H1 (cell line): ENCODE measurements around the gene TMEM63A. TPM values are rescaled to one million over a fixed set of nuclear protein-coding genes. Genes with fewer than 3 reads are reported as not detected.

Source experiments
- CTCF ChIA-PET: fragments of 300-600 bp; sonication (Branson Sonifier 250); formaldehyde crosslinking; loops from one replicate; lab custom pipeline; 2021; ENCODE audit not compliant: partially characterized antibody; lab: Charles Lee
- POLR2A ChIA-PET: fragments of 300-600 bp; sonication (Branson Sonifier 250); formaldehyde crosslinking; loops from one replicate; lab custom pipeline; 2021; ENCODE audit warnings: inconsistent platforms; ENCODE audit not compliant: partially characterized antibody; lab: Charles Lee
- DNase-seq, 2 experiments: peaks; one replicate each; pipeline versions ENCODE4 v3.0.0 to v3.0.0-alpha.2; 2010 to 2022; ENCODE audit warnings: low spot score in 2 of 2, low read depth in 1 of 2, mixed read lengths in 1 of 2
- FAIRE-seq: peaks from 2 replicates; lab custom pipeline; 2011; peaks lifted over from hg19 to GRCh38; lab: Jason Lieb, UNC
- H2AFZ ChIP-seq: 2 replicates; pipeline ENCODE4 v1.8.1; 2012; ENCODE audit warnings: low read length, inconsistent platforms
- H2AK5ac ChIP-seq: 2 replicates; pipeline ENCODE4 v1.6.1; 2013; ENCODE audit warnings: low read depth, low read length
- H2BK120ac ChIP-seq: replicated peaks from 2 replicates; pipeline ENCODE3; 2013; ENCODE audit warnings: low read depth, low read length, inconsistent platforms
- H2BK12ac ChIP-seq: 2 replicates; pipeline ENCODE4 v1.6.1; 2013; ENCODE audit warnings: low read depth, low read length
- H2BK15ac ChIP-seq: 2 replicates; pipeline ENCODE4 v1.6.1; 2013; ENCODE audit warnings: low read length
- H2BK20ac ChIP-seq: 2 replicates; pipeline ENCODE4 v1.6.1; 2013; ENCODE audit warnings: low read length
- H2BK5ac ChIP-seq: 2 replicates; pipeline ENCODE4 v1.6.1; 2013; ENCODE audit warnings: low read depth, low read length
- H3K14ac ChIP-seq: 2 replicates; pipeline ENCODE4 v1.6.1; 2013; ENCODE audit warnings: inconsistent platforms; ENCODE audit not compliant: insufficient read length
- H3K18ac ChIP-seq: 2 replicates; pipeline ENCODE4 v1.6.1; 2013; ENCODE audit warnings: low read length; ENCODE audit errors: extremely low read depth
- H3K23ac ChIP-seq: 2 replicates; pipeline ENCODE4 v1.6.1; 2013; ENCODE audit warnings: inconsistent platforms; ENCODE audit not compliant: insufficient read length
- H3K23me2 ChIP-seq: 2 replicates; pipeline ENCODE4 v1.6.1; 2013; ENCODE audit warnings: low read depth, low read length
- H3K27ac ChIP-seq: 2 replicates; pipeline ENCODE4 v1.6.1; 2011; ENCODE audit warnings: low read depth, low read length, inconsistent platforms
- H3K27me3 ChIP-seq, 4 experiments: replicated peaks in 1 of 4; 1 replicate in 1 of 4; 2 replicates in 3 of 4; pipeline versions ENCODE4 v1.6.1 to v1.8.1; 2011 to 2013; ENCODE audit warnings: low read length in 3 of 4, mild to moderate bottlenecking in 3 of 4, inconsistent platforms in 2 of 4, mixed read lengths in 2 of 4, moderate library complexity in 1 of 4; ENCODE audit not compliant: control insufficient read depth in 3 of 4, insufficient read depth in 3 of 4; ENCODE audit errors: extremely low read depth in 1 of 4
- H3K36me3 ChIP-seq, 4 experiments: 2 replicates each; pipeline versions ENCODE4 v1.6.1 to v1.8.1; 2011 to 2013; ENCODE audit warnings: mild to moderate bottlenecking in 4 of 4, low read length in 3 of 4, moderate library complexity in 2 of 4, control low read depth in 1 of 4, inconsistent platforms in 1 of 4; ENCODE audit not compliant: insufficient read depth in 4 of 4, control insufficient read depth in 2 of 4
- H3K4ac ChIP-seq: replicated peaks from 2 replicates; pipeline ENCODE3; 2013; ENCODE audit warnings: low read length, low read depth, mixed read lengths, inconsistent platforms; ENCODE audit not compliant: insufficient read length
- H3K4me1 ChIP-seq, 4 experiments: replicated peaks in 1 of 4; 1 replicate in 1 of 4; 2 replicates in 3 of 4; pipeline versions ENCODE4 v1.6.1 to v1.8.1; 2011 to 2013; ENCODE audit warnings: low read length in 3 of 4, inconsistent platforms in 2 of 4, mixed read lengths in 1 of 4; ENCODE audit not compliant: insufficient read depth in 4 of 4, control insufficient read depth in 3 of 4
- H3K4me2 ChIP-seq, 2 experiments: 2 replicates each; pipeline versions ENCODE4 v1.6.1 to v1.8.1; 2011 to 2013; ENCODE audit warnings: low read depth in 2 of 2, low read length in 2 of 2, control low read depth in 1 of 2, inconsistent platforms in 1 of 2, mild to moderate bottlenecking in 1 of 2; ENCODE audit not compliant: insufficient read depth in 1 of 2
- H3K4me3 ChIP-seq, 4 experiments: fragments of 200-600, 300-600 bp in 1 of 4; sonication (generic), shearing (Covaris generic), sonication (Bioruptor Twin) in 1 of 4; 2 replicates each; pipeline versions ENCODE4 v1.5.1 to v1.8.1; 2011 to 2016; ENCODE audit warnings: low read length in 4 of 4, low read depth in 3 of 4, control low read depth in 2 of 4, inconsistent platforms in 2 of 4, mild to moderate bottlenecking in 2 of 4, mixed read lengths in 1 of 4, moderate library complexity in 1 of 4; ENCODE audit not compliant: insufficient read depth in 2 of 4; ENCODE audit errors: extremely low read depth in 1 of 4
- H3K56ac ChIP-seq: replicated peaks from 2 replicates; pipeline ENCODE3; 2013; ENCODE audit warnings: low read depth, mild to moderate bottlenecking, mixed read lengths, low read length, inconsistent platforms; ENCODE audit not compliant: insufficient read length
- H3K79me1 ChIP-seq: 2 replicates; pipeline ENCODE4 v1.6.1; 2013; ENCODE audit warnings: low read depth, low read length, control low read depth
- H3K79me2 ChIP-seq, 2 experiments: 2 replicates each; pipeline versions ENCODE4 v1.6.1 to v1.8.1; 2012 to 2013; ENCODE audit warnings: low read length in 2 of 2, mild to moderate bottlenecking in 2 of 2, inconsistent platforms in 1 of 2; ENCODE audit not compliant: insufficient read depth in 2 of 2, control insufficient read depth in 1 of 2
- H3K9ac ChIP-seq, 4 experiments: replicated peaks in 1 of 4; 1 replicate in 1 of 4; 2 replicates in 3 of 4; pipeline versions ENCODE4 v1.6.1 to v1.8.1; 2011 to 2013; ENCODE audit warnings: low read depth in 3 of 4, low read length in 3 of 4, control low read depth in 2 of 4, mild to moderate bottlenecking in 2 of 4, moderate library complexity in 2 of 4, inconsistent platforms in 1 of 4; ENCODE audit errors: extremely low read depth in 1 of 4
- H3K9me3 ChIP-seq, 2 experiments: 2 replicates each; pipeline versions ENCODE4 v1.6.1 to v1.8.1; 2012 to 2013; ENCODE audit warnings: mild to moderate bottlenecking in 2 of 2, moderate library complexity in 2 of 2, control low read depth in 1 of 2, inconsistent platforms in 1 of 2, low read depth in 1 of 2, low read length in 1 of 2, mixed read lengths in 1 of 2; ENCODE audit not compliant: insufficient read depth in 2 of 2
- H4K20me1 ChIP-seq, 2 experiments: replicated peaks in 1 of 2; 2 replicates each; pipeline versions ENCODE3 to v1.8.1; 2011 to 2013; ENCODE audit warnings: inconsistent platforms in 2 of 2, low read length in 2 of 2, mild to moderate bottlenecking in 1 of 2; ENCODE audit not compliant: insufficient read depth in 2 of 2, control insufficient read depth in 1 of 2
- H4K5ac ChIP-seq: 2 replicates; pipeline ENCODE4 v1.6.1; 2013; ENCODE audit warnings: low read length, low read depth, mixed read lengths, inconsistent platforms; ENCODE audit not compliant: insufficient read length
- H4K8ac ChIP-seq: 2 replicates; pipeline ENCODE4 v1.8.0; 2013; ENCODE audit warnings: mild to moderate bottlenecking, moderate library complexity, low read length, inconsistent platforms; ENCODE audit not compliant: insufficient read depth; ENCODE audit errors: extremely low read depth
- H4K91ac ChIP-seq: replicated peaks from 2 replicates; pipeline ENCODE3; 2013; ENCODE audit warnings: low read length, mixed read lengths, inconsistent platforms; ENCODE audit not compliant: insufficient read length
- BACH1 ChIP-seq: IDR thresholded peaks from 2 replicates; pipeline ENCODE4 v1.6.1; 2012; ENCODE audit warnings: low read length, improper control_type of control experiment
- CBX5 ChIP-seq: fragments of 300-800, 300-1000 bp; sonication (generic); IDR thresholded peaks from 2 replicates; pipeline ENCODE4 v1.7.1; 2016; ENCODE audit warnings: antibody characterized with exemption, low read length, low read depth
- CREB1 ChIP-seq: IDR thresholded peaks from 2 replicates; pipeline ENCODE4 v1.6.1; 2012; ENCODE audit warnings: inconsistent platforms
- EGR1 ChIP-seq: IDR thresholded peaks from 2 replicates; pipeline ENCODE4 v1.6.1; 2011; ENCODE audit warnings: low read depth, low read length, borderline replicate concordance
- POLR2AphosphoS5 ChIP-seq: IDR thresholded peaks from 2 replicates; pipeline ENCODE4 v1.6.1; 2011; ENCODE audit warnings: low read depth, low read length
- SP1 ChIP-seq: IDR thresholded peaks from 2 replicates; pipeline ENCODE4 v1.6.1; 2011; ENCODE audit warnings: low read depth, low read length
- SP2 ChIP-seq: IDR thresholded peaks from 2 replicates; pipeline ENCODE4 v1.6.1; 2012; ENCODE audit warnings: mild to moderate bottlenecking, low read length, inconsistent platforms
- TAF1 ChIP-seq: IDR thresholded peaks from 2 replicates; pipeline ENCODE4 v1.6.1; 2011; ENCODE audit warnings: mild to moderate bottlenecking, low read depth, low read length
- WGBS, 2 experiments: shearing (Covaris generic) in 1 of 2; methylation state at CpG; one replicate each; pipeline versions ENCODE4 v1.1.6 to v1.1.7; 2013 to 2015; ENCODE audit warnings: low lambda C conversion rate in 2 of 2, mixed read lengths in 2 of 2, inconsistent platforms in 1 of 2, low coverage in 1 of 2, missing lambda C conversion rate in 1 of 2; ENCODE audit not compliant: insufficient replicate concordance in 2 of 2, insufficient coverage in 1 of 2, insufficient read length in 1 of 2; ENCODE audit errors: extremely low coverage in 1 of 2, missing lambda C conversion rate in 1 of 2; 5-methylcytosine and 5-hydroxymethylcytosine counted together
- polyA plus RNA-seq, 7 experiments: library from polyadenylated mRNA; depleted of rRNA in 3 of 7; stranded (reverse) in 5 of 7; unstranded in 2 of 7; fragments of >200 nt in 5 of 7; fragments of 200-250 nt in 2 of 7; gene quantifications; 1 replicate in 5 of 7; 2 replicates in 1 of 7; 4 replicates in 1 of 7; pipeline versions ENCODE4 v1.2.1 to v1.2.3, GENCODE V29; 2011 to 2013; ENCODE audit warnings: missing spikeins in 2 of 7, mixed read lengths in 2 of 7
- total RNA-seq: library from RNA; stranded (reverse); fragmentation: NEBNext Ultra II Directional; extraction: Animal tissue kit (Norgen Biotek cat#: 25700); gene quantifications from 2 replicates; pipeline ENCODE4 v1.2.1, GENCODE V29; 2021

The TMEM63A gene
- total and polyA plus RNA-seq, 2 of the 8 experiments (the other 6 are each of a cell fraction or from before 2014, with no cell fraction given) = 26.1 to 55.4 TPM

DNA sequence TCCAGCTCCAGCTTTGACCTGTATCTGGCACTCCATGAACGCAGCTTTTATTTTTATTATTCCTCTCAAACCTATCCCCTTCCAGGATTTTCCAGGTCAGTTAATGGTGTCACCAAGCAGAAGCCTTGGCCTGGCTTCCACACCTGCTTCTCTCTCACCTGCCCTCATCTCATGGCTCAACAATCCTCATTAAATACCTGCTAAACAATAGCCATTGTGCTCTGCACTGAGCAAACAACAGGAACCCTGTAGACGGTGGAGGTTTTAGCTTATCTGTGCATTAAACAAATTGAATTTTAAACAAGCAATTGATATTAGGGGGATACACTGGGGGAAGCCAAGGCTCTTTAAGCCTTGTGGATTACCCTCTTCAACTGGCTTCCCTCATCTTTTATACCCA is 26.6 kb upstream of the TMEM63A start:
- Histone ChIP-seq H3K4me1 (peaks cover 0 to 7% (median 1%) of the 10 kb centered on the region in 4 experiments; a peak in 2 of 7 replicates), H4K91ac (no peak overlapping the region), H4K5ac (no peak overlapping the region), H2BK20ac (no peak overlapping the region), H3K36me3 (no peaks in the 10 kb centered on the region), H3K23me2 (no peaks in the 10 kb centered on the region), H4K8ac (no peak overlapping the region), H2BK15ac (no peak overlapping the region), H3K27me3 (no peaks in the 10 kb centered on the region; a peak in 2 of 7 replicates), H2AFZ (no peak overlapping the region), H3K56ac (no peak overlapping the region), H3K79me1 (no peaks in the 10 kb centered on the region), H3K23ac (no peak overlapping the region), H3K14ac (no peak overlapping the region), H2BK5ac (no peak overlapping the region), H3K4me2 (no peak overlapping the region), H3K27ac (no peak overlapping the region), H2BK12ac (0 out of 2 replicates have a peak overlapping the region, but pooled peaks have one; percentile 68), H2AK5ac (no peak overlapping the region), H3K4me3 (no peak overlapping the region), H3K9me3 (no peaks in the 10 kb centered on the region), H3K9ac (no peak overlapping the region), H4K20me1 (no peaks in the 10 kb centered on the region), H3K79me2 (no peaks in the 10 kb centered on the region), H3K18ac (no peak overlapping the region), H3K4ac (no peak overlapping the region), H2BK120ac (no peak overlapping the region)
- TF ChIP-seq CBX5 (no peak), SP1 (no peak), BACH1 (no peak), CREB1 (no peak), TAF1 (no peak), POLR2AphosphoS5 (no peak), EGR1 (no peak), SP2 (no peak)
- no peak for FAIRE-seq
- POLR2A ChIA-PET = interaction anchor here (1.1 to 5.3 kb wide), 6 partner anchors 10 to 153 kb away, joined by 3 to 41 read pairs (median 6); partner anchors contain the start of genes H3-3A, LEFTY1 and TMEM63A
- CTCF ChIA-PET = interaction anchor here (0.6 to 18.7 kb wide), 11 partner anchors 12 to 535 kb away, joined by 3 to 406 read pairs (median 5); partner anchors contain the start of genes LEFTY1 and TMEM63A
- no peak for DNase-seq
- 89% methylated on average over 2 of the region's 2 CpGs; no CpG with 5 or more reads in 1 of the 2 experiments for WGBS, 2 experiments
